Stomach (tissue), 9 donors: ENCODE measurements around the gene NRM. TPM values are rescaled to one million over a fixed set of nuclear protein-coding genes. Genes with fewer than 3 reads are reported as not detected.

Source experiments
- DNase-seq, 2 donors: peaks; one replicate each; pipeline versions ENCODE4 v3.0.0 to v3.0.0-alpha.2; 2013 to 2019
- H3K27ac ChIP-seq, 5 donors: fragments of 200-600 bp in 4 of 5; sonication (generic) in 4 of 5; one replicate each; pipeline ENCODE4 v1.5.1; 2013 to 2019; ENCODE audit warnings: mild to moderate bottlenecking in 1 of 5, moderate library complexity in 1 of 5
- H3K27me3 ChIP-seq, 3 donors: fragments of 200-600 bp; sonication (generic); one replicate each; pipeline ENCODE4 v1.5.1; 2017 to 2019; ENCODE audit warnings: mixed run types in 1 of 3
- H3K36me3 ChIP-seq, 4 donors: fragments of 200-600 bp; sonication (generic); 1 replicate in 3 of 4; 2 replicates in 1 of 4; pipeline ENCODE4 v1.5.1; 2016 to 2019
- H3K4me1 ChIP-seq, 4 donors: fragments of 200-600 bp; sonication (generic); one replicate each; pipeline ENCODE4 v1.5.1; 2016 to 2019
- H3K4me3 ChIP-seq, 4 donors: fragments of 200-600 bp; sonication (generic) in 3 of 4; one replicate each; pipeline ENCODE4 v1.5.1; 2016 to 2019; ENCODE audit warnings: mild to moderate bottlenecking in 1 of 4
- H3K9me3 ChIP-seq, 4 donors: fragments of 200-600 bp; sonication (generic); one replicate each; pipeline ENCODE4 v1.5.1; 2016 to 2019
- EP300 ChIP-seq: sonication (generic); formaldehyde crosslinking; IDR thresholded peaks from one replicate; pipeline ENCODE4 v1.6.1; 2017; ENCODE audit warnings: antibody characterized with exemption
- POLR2A ChIP-seq, 4 donors: fragments of 450-650 bp; IDR thresholded peaks; one replicate each; pipeline ENCODE4 v1.6.1; 2016; ENCODE audit warnings: antibody characterized with exemption in 4 of 4, control low read depth in 2 of 4, mild to moderate bottlenecking in 1 of 4, moderate library complexity in 1 of 4
- POLR2AphosphoS5 ChIP-seq, 3 donors: sonication (generic); formaldehyde crosslinking; IDR thresholded peaks; one replicate each; pipeline ENCODE4 v1.6.1; 2016; ENCODE audit warnings: antibody characterized with exemption in 3 of 3
- WGBS, 5 donors: extraction: QIAGEN DNeasy Blood & Tissue Kit in 3 of 5; methylation state at CpG; one replicate each; pipeline versions ENCODE4 v1.1.5 to v1.1.7; 2013 to 2018; 5-methylcytosine and 5-hydroxymethylcytosine counted together
- intact Hi-C: fragments of 100-400 bp; cut with DNase I; formaldehyde crosslinking; loops from one replicate; pipeline ENCODE4 v1.15.1; 2023; ENCODE audit warnings: low total_unique reads
- polyA plus RNA-seq, 3 donors: library from polyadenylated mRNA; stranded (reverse); fragments of 200-250 nt; gene quantifications; one replicate each; pipeline ENCODE4 v1.2.3, GENCODE V29; 2013
- total RNA-seq, 5 donors: library from RNA; depleted of rRNA; stranded (reverse); fragments of >200 nt; gene quantifications; one replicate each; pipeline versions ENCODE4 v1.1.0 to v1.2.3, GENCODE V29; 2014 to 2016
- TF ChIP-seq, protein P1 (sequence below), 7 experiments: fragments of 450-650 bp in 4 of 7; fragments of 200-600 bp in 3 of 7; sonication (generic) in 3 of 7; IDR thresholded peaks; one replicate each; pipeline ENCODE4 v1.5.1; 2016 to 2019; ENCODE audit warnings: antibody characterized with exemption in 7 of 7, control low read depth in 2 of 7, mild to moderate bottlenecking in 1 of 7
- donor health status: healthy with polysubstance abuse.
- donor health status: Bipolar disorder and iron deficiency.
- donor health status: healthy.

Gene NRM
- total and polyA plus RNA-seq, 8 donors, result 0.92 to 15.8 (median 3.6) TPM

DNA sequence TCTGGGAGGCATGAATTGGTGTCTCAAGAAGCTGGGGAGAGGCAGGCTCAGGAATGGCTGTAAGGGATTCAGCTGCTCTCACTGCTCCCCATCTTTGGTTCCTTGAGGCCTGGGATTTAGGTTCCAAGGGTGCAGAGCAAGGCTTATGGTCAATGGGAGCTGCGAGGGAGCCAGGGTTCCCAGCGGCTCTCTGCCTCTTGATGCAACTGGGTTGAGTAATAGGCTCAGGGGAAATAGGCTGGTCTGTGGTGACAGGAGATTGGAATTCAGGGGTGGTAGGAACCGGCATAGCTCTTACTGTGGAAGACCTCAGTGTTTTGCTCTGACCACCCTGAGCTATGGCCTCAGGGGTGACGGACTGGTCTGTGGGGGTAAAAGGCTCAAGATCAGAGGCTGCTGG lies 13.0 kb upstream of the NRM start:
- no peaks in the 10 kb centered on the region for H3K4me1 ChIP-seq
- no peak for DNase-seq
- no peaks in the 10 kb centered on the region for H3K9me3 ChIP-seq
- 91 to 94% (median 92%) methylated on average over 4 of the region's 4 CpGs for WGBS, 5 donors
- H3K27ac ChIP-seq, result no peak overlapping the region
- H3K4me3 ChIP-seq, result no peak overlapping the region
- intact Hi-C loops, result no loop called here
- no peaks in the 10 kb centered on the region for H3K27me3 ChIP-seq
- TF ChIP-seq POLR2AphosphoS5 (IDR thresholded peaks at IDR 0.05) (no peak), EP300 (no peak), POLR2A (IDR thresholded peaks at IDR 0.05) (no peak)
- TF ChIP-seq, protein P1, sequence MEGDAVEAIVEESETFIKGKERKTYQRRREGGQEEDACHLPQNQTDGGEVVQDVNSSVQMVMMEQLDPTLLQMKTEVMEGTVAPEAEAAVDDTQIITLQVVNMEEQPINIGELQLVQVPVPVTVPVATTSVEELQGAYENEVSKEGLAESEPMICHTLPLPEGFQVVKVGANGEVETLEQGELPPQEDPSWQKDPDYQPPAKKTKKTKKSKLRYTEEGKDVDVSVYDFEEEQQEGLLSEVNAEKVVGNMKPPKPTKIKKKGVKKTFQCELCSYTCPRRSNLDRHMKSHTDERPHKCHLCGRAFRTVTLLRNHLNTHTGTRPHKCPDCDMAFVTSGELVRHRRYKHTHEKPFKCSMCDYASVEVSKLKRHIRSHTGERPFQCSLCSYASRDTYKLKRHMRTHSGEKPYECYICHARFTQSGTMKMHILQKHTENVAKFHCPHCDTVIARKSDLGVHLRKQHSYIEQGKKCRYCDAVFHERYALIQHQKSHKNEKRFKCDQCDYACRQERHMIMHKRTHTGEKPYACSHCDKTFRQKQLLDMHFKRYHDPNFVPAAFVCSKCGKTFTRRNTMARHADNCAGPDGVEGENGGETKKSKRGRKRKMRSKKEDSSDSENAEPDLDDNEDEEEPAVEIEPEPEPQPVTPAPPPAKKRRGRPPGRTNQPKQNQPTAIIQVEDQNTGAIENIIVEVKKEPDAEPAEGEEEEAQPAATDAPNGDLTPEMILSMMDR (IDR thresholded peaks at IDR 0.05), result no peak
- H3K36me3 ChIP-seq, result peaks cover 18 to 95% (median 76%) of the 10 kb centered on the region in 4 donors

DNA sequence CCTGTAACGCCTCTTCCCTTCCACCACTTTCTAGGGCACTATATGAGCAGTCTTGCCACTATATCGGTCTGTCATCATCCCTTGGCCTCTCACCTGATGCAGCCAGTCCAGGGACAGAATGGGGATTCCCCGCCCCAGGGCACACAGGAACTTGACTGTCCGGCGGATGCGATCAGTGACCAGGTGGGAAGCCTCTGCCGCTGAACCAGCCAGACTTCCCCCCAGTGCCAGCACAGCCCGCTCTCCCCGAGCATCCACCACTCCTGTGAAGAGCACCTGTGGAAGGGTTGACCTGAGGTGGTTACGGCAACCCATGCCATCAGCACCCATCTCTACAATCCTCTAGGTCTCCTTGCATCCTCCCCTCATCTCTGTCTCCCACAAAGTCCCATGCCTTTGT lies 12.2 kb upstream of the NRM start:
- no peak for TF ChIP-seq POLR2A (IDR thresholded peaks at IDR 0.05)
- TF ChIP-seq, protein P1 (IDR thresholded peaks at IDR 0.05), result no peak
- TF ChIP-seq POLR2AphosphoS5 (IDR thresholded peaks at IDR 0.05), result no peak
- no peak for TF ChIP-seq EP300
- no peak for DNase-seq
- no peaks in the 10 kb centered on the region for H3K4me1 ChIP-seq
- H3K27ac ChIP-seq, result no peak overlapping the region
- intact Hi-C loops, result no loop called here
- H3K9me3 ChIP-seq, result no peaks in the 10 kb centered on the region
- H3K36me3 ChIP-seq, result peaks cover 18 to 88% (median 70%) of the 10 kb centered on the region in 4 donors
- no peaks in the 10 kb centered on the region for H3K27me3 ChIP-seq
- H3K4me3 ChIP-seq, result no peak overlapping the region
- WGBS, 5 donors, result 96 to 100% (median 98%) methylated on average over 10 of the region's 10 CpGs

DNA sequence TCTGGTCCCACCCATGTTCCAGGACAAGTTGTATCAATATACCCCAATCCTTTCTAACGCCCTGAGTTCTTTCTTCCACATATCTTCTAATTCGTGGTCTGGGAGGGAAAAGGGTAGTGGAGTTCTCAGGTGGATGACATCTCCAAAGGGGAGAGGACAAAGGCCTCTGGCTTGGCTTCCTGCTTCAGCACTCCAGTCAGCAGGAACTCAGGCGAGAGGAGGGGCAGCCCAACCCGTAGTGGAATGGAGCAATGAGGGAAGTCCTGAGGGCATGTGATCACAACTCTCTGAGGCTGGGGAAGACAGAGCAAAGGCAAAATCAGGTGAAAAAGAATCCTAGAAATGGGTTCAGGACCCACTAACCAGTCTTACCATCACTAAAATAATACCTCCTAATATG lies 9.6 kb upstream of the NRM start:
- Histone ChIP-seq H3K9me3 (no peaks in the 10 kb centered on the region), H3K27ac (no peak overlapping the region), H3K4me3 (no peak overlapping the region), H3K36me3 (peaks cover 14 to 64% (median 46%) of the 10 kb centered on the region in 4 donors), H3K27me3 (no peaks in the 10 kb centered on the region), H3K4me1 (peaks cover 0 to 4% (median 2%) of the 10 kb centered on the region in 4 donors)
- TF ChIP-seq, protein P1 (IDR thresholded peaks at IDR 0.05), result no peak
- TF ChIP-seq POLR2A (IDR thresholded peaks at IDR 0.05) (no peak), EP300 (no peak), POLR2AphosphoS5 (IDR thresholded peaks at IDR 0.05) (no peak)
- WGBS, 5 donors, result 62 to 79% (median 65%) methylated on average over 4 of the region's 4 CpGs
- intact Hi-C loops, result no loop called here
- no peak for DNase-seq

DNA sequence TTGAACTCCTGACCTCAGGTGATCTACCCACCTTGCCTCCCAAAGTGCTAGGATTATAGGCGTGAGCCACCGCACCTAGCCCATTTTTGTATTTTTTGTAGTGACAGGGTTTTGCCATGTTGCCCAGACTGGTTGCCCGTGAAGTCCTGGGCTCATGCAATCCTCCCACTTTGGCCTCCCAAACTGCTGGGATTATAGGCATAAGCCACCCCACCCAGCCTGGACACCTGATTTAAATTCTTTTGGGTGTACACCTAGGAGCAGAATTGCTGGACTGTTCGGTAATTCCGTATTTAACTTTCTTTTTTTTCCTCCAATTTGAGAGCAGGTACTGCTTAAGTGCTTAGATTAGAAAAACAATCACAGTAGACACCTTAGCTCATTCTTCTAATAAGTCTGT lies 5.6 kb upstream of the NRM start:
- Histone ChIP-seq H3K27me3 (no peaks in the 10 kb centered on the region), H3K36me3 (peaks cover 0 to 25% (median 19%) of the 10 kb centered on the region in 4 donors), H3K27ac (no peak overlapping the region), H3K9me3 (no peaks in the 10 kb centered on the region), H3K4me3 (no peak overlapping the region), H3K4me1 (peaks cover 0 to 13% (median 3%) of the 10 kb centered on the region in 4 donors)
- 90 to 93% (median 92%) methylated on average over 5 of the region's 5 CpGs for WGBS, 5 donors
- TF ChIP-seq EP300, result no peak
- TF ChIP-seq, protein P1 (IDR thresholded peaks at IDR 0.05), result no peak
- no peak for DNase-seq
- intact Hi-C loops, result no loop called here
